Activated naive CD8-positive, alpha-beta T cell treated with anti-CD3 and anti-CD28 coated beads for 36 hours (primary cell): ENCODE data around the gene GTF3C6. TPM values are rescaled to one million over a fixed set of nuclear protein-coding genes. Genes with fewer than 3 reads are reported as not detected.
A peak's percentile ranks its signal among the peaks of the same experiment; 100 is the strongest.

Experiments
- DNase-seq: peaks from one replicate; pipeline ENCODE4 v3.0.0; 2021
- H3K27ac Mint-ChIP-seq: one replicate; pipeline ENCODE4 v1.8.0; 2022; ENCODE audit warnings: mild to moderate bottlenecking, moderate library complexity, mixed read lengths
- H3K27me3 Mint-ChIP-seq: one replicate; pipeline ENCODE4 v1.8.0; 2022; ENCODE audit warnings: mild to moderate bottlenecking, mixed read lengths
- H3K36me3 Mint-ChIP-seq: one replicate; pipeline ENCODE4 v1.8.0; 2021; ENCODE audit warnings: mild to moderate bottlenecking, mixed read lengths
- H3K4me1 Mint-ChIP-seq: one replicate; pipeline ENCODE4 v1.8.0; 2021; ENCODE audit warnings: mixed read lengths
- H3K4me3 Mint-ChIP-seq: one replicate; pipeline ENCODE4 v1.8.0; 2022; ENCODE audit warnings: mild to moderate bottlenecking, moderate library complexity, mixed read lengths
- H3K9me3 Mint-ChIP-seq: one replicate; pipeline ENCODE4 v1.8.0; 2022; ENCODE audit warnings: mixed read lengths
- total RNA-seq, 2 experiments: library from RNA; stranded (reverse); gene quantifications; one replicate each; pipeline ENCODE4 v1.2.3, GENCODE V29; 2021

The GTF3C6 gene, protein sequence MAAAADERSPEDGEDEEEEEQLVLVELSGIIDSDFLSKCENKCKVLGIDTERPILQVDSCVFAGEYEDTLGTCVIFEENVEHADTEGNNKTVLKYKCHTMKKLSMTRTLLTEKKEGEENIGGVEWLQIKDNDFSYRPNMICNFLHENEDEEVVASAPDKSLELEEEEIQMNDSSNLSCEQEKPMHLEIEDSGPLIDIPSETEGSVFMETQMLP
- total RNA-seq = 100 to 1,000 TPM; 145 to 147 TPM

DNA sequence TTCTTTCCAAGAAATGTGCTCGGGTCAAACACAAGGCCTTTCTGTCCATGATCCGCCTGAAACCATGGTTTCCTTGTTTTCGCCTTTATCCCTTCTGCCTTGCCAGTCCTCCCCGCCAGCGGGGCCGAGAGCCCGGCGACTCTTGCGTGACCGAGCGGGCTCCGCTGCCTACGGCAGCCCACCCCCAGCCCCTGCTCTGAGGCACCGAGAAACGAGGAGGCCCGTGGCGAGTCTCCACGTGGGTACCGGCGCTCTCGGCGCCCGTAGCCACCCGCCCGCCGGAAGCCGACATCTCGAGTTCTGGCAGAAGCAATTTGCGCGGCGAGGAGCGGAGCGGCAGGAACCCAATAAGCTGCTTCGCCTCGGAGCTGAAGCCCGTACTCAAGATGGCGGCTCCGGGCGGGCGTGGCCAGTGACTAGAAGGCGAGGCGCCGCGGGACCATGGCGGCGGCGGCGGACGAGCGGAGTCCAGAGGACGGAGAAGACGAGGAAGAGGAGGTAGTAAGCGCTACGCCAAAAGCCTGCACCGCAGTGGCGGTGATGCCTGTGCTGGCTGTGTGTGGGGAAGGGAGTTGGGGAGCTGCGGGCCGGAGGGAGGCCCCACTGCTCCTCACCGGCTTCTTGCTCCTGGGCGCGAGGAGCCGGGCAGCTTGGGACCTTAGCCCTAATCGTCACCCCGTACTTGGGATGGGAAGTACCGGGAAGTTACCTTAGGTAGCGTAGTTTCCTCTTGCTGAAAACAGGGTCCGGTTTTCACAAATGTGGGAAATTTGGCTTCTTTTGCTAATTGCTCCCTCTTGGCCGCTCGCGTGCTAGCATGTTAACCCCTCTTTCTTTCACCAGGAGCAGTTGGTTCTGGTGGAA is at the start of gene GTF3C6:
TSS of gene GTF3C6 (plus strand) at position 378 of the 864 bp plus-strand sequence. CDS start at position 442, 64 bp downstream.
- H3K4me1 Mint-ChIP-seq = peaks cover 15% of the 10 kb centered on the region
- peak within 1 kb of the TSS; percentile 97 for H3K4me3 Mint-ChIP-seq
- peak within 1 kb of the TSS; percentile 99 for H3K27ac Mint-ChIP-seq
- no peaks in the 10 kb centered on the region for H3K9me3 Mint-ChIP-seq
- peaks cover 6% of the 10 kb centered on the region for H3K27me3 Mint-ChIP-seq
- peaks cover 28% of the 10 kb centered on the region for H3K36me3 Mint-ChIP-seq
- DNase-seq = peak; percentile 94

DNA sequence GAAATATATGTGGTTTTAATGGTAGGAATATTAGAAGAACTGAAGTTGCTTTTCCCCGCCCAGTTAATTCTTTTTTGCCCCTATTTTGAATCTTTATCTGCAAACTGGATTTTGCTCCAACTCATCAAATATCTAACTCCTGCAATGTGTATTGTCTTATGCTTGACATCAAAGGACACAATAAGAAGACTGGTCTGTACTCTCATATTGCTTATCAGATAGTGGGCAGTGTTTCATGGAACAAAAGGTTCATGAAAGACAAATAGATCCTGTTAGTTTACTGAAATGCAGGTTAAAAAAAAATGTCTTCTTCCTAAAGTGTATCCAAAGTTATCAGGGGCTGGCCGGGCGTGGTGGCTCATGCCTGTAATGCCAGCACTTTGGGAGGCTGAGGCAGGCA is 27.7 kb upstream of the GTF3C6 start:
- Mint-ChIP-seq H3K27ac (no peak overlapping the region), H3K36me3 (no peaks in the 10 kb centered on the region), H3K27me3 (no peaks in the 10 kb centered on the region), H3K4me1 (peaks cover 10% of the 10 kb centered on the region), H3K4me3 (no peak overlapping the region), H3K9me3 (no peaks in the 10 kb centered on the region)
- no peak for DNase-seq

DNA sequence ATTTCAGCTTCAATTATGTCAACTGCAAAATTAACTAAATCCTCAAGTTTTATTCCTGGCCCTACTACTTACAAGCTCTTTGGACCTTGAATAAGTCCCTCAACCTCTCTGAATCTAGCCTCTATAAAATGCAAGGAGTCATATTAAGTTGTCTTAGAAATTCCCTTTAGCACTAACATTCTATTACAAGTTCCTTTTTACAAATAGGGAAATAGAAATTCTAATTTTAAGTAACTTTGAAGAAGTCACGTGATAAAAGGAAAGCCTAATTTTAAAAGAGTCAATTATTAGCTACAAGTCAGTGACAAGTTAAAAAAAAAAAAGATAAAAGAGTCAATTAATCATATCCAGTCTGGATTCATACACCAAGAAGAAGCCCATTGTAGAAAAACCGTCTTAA is 24.6 kb upstream of the GTF3C6 start:
- Mint-ChIP-seq H3K4me1 (peaks cover 10% of the 10 kb centered on the region), H3K4me3 (no peak overlapping the region), H3K36me3 (no peaks in the 10 kb centered on the region), H3K27me3 (no peaks in the 10 kb centered on the region), H3K27ac (no peak overlapping the region), H3K9me3 (no peaks in the 10 kb centered on the region)
- DNase-seq = no peak

DNA sequence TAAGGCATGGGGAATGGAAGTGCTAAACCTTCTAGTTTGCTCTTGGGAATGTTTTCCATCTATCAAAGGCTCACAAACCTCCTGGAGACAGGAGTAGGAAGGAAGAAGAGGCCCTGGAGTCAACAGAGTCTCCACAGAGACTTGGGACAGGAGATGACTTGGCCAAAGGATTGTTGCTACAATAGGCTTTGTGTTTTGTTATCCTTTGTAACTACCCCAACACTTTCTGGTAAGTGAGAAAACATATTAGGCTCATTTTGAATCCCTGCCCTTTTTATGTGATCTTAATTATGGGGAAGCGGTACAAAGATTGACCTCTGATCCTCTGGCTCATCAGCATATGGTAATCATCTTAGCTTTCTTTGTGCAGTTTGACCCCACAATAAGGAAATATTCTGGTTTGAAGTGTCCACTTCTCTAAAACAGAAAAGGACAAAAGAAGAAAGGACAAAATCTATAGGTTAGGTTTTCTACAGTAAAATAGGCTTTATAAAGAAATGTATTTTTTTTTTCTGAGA is 24.1 kb upstream of the GTF3C6 start:
- no peak overlapping the region for H3K27ac Mint-ChIP-seq
- peaks cover 13% of the 10 kb centered on the region for H3K4me1 Mint-ChIP-seq
- H3K27me3 Mint-ChIP-seq = no peaks in the 10 kb centered on the region
- H3K9me3 Mint-ChIP-seq = no peaks in the 10 kb centered on the region
- H3K4me3 Mint-ChIP-seq = no peak overlapping the region
- H3K36me3 Mint-ChIP-seq = no peaks in the 10 kb centered on the region
- no peak for DNase-seq

DNA sequence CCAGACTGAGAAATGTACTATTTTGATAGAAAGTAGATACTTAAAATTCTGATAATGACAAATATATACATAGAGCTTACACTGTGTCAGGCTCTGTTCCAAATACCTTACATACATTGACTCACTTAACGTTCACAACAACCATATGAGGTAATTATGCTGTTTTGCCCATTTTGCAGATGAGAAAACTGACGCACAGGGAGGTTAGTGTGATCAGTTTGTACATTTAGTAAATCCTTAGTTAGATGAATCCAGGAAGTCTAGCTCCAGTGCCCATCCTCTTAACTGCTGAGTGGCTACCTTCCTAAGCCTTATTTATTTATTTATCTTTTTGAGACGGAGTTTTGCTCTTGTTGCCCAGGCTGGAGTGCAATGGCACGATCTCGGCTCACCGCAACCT is 23.3 kb upstream of the GTF3C6 start:
- no peak for DNase-seq
- Mint-ChIP-seq H3K4me1 (peaks cover 10% of the 10 kb centered on the region), H3K4me3 (no peak overlapping the region), H3K36me3 (no peaks in the 10 kb centered on the region), H3K9me3 (no peaks in the 10 kb centered on the region), H3K27ac (no peak overlapping the region), H3K27me3 (no peaks in the 10 kb centered on the region)

DNA sequence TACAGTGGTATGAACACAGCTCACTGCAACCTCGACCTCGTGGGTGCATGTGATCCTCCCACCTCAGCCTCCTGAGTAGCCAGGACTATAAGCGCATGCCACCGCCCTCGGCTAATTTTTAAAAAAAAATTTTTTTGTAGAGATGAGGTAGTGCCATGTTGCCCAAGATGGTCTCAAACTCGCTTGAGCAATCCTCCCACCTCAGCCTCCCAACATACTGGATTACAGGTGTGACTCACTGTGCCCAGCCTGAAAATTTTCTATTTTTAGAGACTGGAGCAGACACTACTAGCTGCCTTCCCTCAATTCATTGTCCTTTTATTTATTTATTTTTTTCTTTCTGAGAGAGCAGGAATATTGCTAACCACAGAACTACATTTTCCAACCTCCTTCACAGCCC is 20.3 kb upstream of the GTF3C6 start:
- Mint-ChIP-seq H3K4me3 (no peak overlapping the region), H3K9me3 (no peaks in the 10 kb centered on the region), H3K4me1 (peaks cover 5% of the 10 kb centered on the region), H3K27me3 (no peaks in the 10 kb centered on the region), H3K27ac (no peak overlapping the region), H3K36me3 (no peaks in the 10 kb centered on the region)
- no peak for DNase-seq

DNA sequence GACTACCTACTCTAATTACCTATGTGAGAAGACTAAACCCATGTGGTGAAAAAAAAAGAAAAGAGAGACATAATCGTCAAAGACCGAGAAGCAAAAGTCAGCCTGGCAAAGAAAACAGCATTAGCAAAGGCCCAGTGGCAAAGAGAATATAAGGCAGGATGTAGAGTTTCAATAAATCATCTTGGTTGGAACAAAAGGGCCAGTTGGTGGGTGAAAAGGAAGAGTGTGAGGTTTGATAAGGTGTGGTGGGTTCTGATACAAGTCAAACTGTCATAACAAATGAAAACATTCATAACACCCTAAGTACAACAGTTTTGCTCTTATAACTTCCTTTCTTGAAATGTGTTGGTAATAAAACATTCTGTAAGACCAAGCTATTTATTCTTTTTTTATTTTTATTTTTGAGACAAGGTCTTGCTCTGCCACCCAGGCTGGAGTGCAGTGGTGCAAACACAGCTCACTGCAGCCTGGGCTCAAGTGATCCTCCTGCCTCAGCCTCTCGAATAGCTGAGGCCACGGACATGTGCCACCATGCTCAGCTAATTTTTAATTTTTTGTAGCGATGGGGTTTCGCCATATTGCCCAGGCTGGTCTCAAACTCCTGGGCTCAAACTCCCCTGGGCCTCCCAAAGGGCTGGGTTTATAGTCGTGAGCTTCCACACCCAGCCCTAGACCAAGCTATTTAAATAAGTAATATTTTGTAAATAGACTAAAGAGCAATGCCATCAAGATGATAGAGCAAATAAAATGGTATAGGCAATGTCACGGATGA is 18.9 kb upstream of the GTF3C6 start:
- DNase-seq = no peak
- Mint-ChIP-seq H3K9me3 (no peaks in the 10 kb centered on the region), H3K27me3 (no peaks in the 10 kb centered on the region), H3K4me1 (peaks cover 8% of the 10 kb centered on the region), H3K36me3 (no peaks in the 10 kb centered on the region), H3K27ac (peak overlapping the region; percentile 1), H3K4me3 (no peak overlapping the region)

DNA sequence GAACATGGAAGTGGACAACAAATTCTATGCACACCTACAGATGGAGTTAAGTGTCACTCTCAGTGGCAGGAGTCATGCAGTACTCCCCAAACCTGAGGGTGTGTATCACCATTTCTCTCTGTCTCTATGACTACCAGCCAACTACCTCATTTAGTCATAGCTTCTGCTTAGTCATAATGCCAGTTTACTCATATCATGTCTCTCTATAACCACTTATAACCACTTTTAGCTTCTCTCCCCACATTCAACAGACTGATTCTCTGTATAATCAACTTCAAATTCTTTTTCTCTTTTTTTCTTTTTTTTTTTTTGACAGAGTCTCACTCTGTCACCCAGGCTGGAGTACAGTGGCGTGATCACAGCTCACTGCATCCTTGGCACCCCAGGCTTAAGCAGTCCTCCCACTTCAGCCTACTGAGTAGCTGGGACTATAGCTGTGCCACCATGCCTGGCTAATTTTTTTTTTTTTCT is 13.8 kb upstream of the GTF3C6 start:
- no peaks in the 10 kb centered on the region for H3K36me3 Mint-ChIP-seq
- no peak overlapping the region for H3K4me3 Mint-ChIP-seq
- H3K27me3 Mint-ChIP-seq = no peaks in the 10 kb centered on the region
- H3K27ac Mint-ChIP-seq = peak overlapping the region; percentile 71
- peaks cover 3% of the 10 kb centered on the region for H3K4me1 Mint-ChIP-seq
- H3K9me3 Mint-ChIP-seq = no peaks in the 10 kb centered on the region
- DNase-seq = peak; percentile 46

DNA sequence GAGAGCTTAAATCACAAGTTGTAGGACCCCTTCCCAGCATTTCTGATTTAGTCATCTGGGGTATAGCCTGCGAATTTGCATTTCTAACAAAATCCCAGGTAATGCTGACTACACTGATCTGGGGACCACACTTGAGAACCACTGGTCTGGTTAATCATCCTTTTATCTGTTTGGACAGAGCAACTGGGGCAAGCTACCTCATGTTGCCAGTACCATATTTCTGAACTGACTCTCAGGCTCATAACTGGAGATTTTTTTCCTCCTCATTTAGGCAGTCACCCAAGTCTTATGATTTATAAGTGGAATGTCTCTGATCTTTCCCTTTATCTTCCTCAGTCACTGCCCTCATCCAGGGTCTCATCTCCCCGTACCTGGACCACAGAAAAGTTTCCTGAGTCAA is 12.0 kb upstream of the GTF3C6 start:
- Mint-ChIP-seq H3K27me3 (no peaks in the 10 kb centered on the region), H3K36me3 (no peaks in the 10 kb centered on the region), H3K9me3 (no peaks in the 10 kb centered on the region), H3K27ac (no peak overlapping the region), H3K4me1 (peaks cover 6% of the 10 kb centered on the region), H3K4me3 (no peak overlapping the region)
- DNase-seq = no peak

DNA sequence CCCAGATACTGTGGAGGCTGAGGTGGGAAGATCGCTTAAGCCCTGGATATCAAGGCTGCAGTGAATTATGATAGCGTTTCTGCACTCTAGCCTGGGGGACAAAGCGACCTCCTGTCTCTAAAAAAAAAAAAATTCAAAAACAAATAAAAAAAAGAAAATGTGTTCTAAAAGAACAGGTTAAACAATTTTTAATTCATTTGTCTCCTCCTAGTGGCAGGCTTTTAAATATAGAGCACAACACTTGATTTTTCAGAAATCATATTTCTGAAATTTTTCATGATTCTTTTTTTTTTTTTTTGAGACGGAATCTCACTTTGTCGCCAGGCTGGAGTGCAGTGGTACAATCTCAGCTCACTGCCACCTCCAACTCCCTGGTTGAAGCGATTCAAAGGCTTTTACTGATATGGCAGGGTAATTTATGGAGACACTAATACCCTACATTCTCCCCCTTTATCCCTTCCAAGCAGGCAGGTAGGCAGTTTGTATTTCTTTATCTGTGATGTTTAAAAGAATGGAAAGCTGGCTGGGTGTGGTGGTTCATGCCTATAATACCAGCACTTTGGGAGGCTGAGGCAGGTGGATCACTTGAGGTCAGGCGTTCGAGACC is 8.7 kb upstream of the GTF3C6 start:
- Mint-ChIP-seq H3K9me3 (no peaks in the 10 kb centered on the region), H3K4me1 (peaks cover 3% of the 10 kb centered on the region), H3K36me3 (no peaks in the 10 kb centered on the region), H3K27ac (no peak overlapping the region), H3K27me3 (peaks cover 11% of the 10 kb centered on the region), H3K4me3 (no peak overlapping the region)
- DNase-seq = no peak

DNA sequence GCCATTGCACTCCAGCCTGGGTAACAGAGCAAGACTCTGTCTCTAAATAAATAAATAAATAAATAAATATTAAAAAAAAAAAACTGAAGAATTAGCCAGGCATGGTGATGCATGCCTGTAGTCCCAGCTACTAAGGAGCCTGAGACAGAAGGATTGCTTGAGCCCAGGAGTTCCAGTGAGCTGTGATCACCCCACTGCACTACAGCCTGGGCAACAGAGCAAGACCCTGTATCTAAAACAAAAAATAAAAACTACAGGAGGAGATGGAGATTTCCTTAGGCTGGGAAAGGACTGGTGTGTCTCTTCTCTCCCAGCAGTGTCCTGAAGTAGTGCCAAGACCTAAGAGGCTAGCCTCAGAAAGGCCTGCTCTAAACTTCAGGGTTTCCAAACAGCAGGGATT is 8.1 kb upstream of the GTF3C6 start:
- H3K9me3 Mint-ChIP-seq = no peaks in the 10 kb centered on the region
- peaks cover 11% of the 10 kb centered on the region for H3K27me3 Mint-ChIP-seq
- H3K4me3 Mint-ChIP-seq = no peak overlapping the region
- no peak overlapping the region for H3K27ac Mint-ChIP-seq
- H3K4me1 Mint-ChIP-seq = peaks cover 3% of the 10 kb centered on the region
- no peaks in the 10 kb centered on the region for H3K36me3 Mint-ChIP-seq
- no peak for DNase-seq

DNA sequence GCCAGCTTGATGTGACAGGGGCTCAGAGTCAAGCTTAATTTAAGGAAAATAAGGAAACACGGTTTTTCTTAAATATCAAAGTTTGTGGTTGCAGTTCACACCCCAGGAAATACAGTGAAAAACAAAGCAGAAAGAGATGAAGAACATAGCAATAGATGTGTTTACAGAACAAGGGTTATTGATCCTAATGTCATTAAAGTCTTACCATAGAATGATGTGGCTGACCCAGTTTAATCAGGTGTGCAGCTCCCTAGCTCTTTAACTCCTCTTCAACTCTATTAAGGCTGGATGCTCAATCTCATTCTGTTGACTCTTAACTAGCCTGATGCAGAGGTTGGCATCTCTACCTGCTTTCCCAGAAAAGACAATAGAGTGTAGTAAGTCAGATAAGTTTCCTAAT is 7.5 kb upstream of the GTF3C6 start:
- no peak overlapping the region for H3K4me3 Mint-ChIP-seq
- H3K27ac Mint-ChIP-seq = no peak overlapping the region
- DNase-seq = no peak

DNA sequence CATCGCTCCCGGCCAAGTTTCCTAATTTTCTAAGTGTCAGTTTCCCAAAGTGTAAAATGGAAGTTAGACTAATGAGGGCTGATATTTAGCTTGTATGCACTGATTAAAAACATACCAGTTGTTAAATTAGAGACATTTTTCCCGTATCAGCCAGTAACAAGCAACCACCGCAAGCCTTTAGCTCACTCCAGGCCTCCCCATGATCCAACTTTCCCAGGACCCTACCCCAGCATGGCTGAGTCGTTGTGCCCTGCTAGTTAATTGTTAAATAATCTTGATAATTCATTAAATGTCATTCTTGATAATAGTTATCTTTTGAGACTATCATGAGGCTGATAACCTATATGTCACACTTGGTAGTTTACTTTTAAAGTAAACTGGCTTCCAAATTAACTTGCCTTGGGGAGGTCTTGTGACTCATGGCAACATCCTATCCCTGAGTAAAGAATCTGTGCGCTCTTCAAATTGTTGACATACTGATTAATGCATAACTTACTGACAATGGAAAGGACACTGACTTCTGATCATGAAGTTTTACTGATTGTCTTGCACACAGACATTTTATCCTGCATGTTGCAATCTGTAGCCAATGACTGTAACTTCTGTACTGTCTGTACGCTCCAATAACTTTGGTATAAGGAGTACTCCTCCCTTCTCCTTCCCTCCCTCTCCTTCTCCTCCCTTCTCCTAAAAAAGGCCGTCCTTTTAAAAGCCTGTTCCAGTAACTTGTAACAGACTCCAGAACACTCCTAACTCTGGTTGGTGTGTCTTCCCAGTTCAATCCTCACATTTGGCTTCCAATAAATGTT is 6.3 kb upstream of the GTF3C6 start:
- H3K9me3 Mint-ChIP-seq = no peaks in the 10 kb centered on the region
- H3K4me1 Mint-ChIP-seq = peaks cover 5% of the 10 kb centered on the region
- no peak overlapping the region for H3K27ac Mint-ChIP-seq
- peaks cover 11% of the 10 kb centered on the region for H3K27me3 Mint-ChIP-seq
- peaks cover 3% of the 10 kb centered on the region for H3K36me3 Mint-ChIP-seq
- H3K4me3 Mint-ChIP-seq = no peak overlapping the region
- DNase-seq = no peak

More for the DNA sequence above, 7.5 kb upstream of the GTF3C6 start:
- Mint-ChIP-seq H3K36me3 (no peaks in the 10 kb centered on the region), H3K4me1 (peaks cover 3% of the 10 kb centered on the region), H3K27me3 (peaks cover 11% of the 10 kb centered on the region), H3K9me3 (no peaks in the 10 kb centered on the region)
